HCT116 (cell line): ENCODE results near the gene GRK2. TPM values are rescaled to one million over a fixed set of nuclear protein-coding genes. Genes with fewer than 3 reads are reported as not detected.

Experiments
- ATAC-seq: fragments of 200-7000 bp; cut with Tn5 transposase; 2 replicates; pipeline ENCODE4 v1.9.1; 2020; ENCODE audit warnings: mild to moderate bottlenecking, moderate library complexity
- BruUV-seq: library from RNA; stranded (reverse); fragments of 400-500 nt; replicated peaks from 2 replicates; lab custom pipeline; 2021; lab: Mats Ljungman, UMichigan
- CTCF ChIA-PET: fragments of 300-600 bp; sonication (Branson Sonifier 250); formaldehyde crosslinking; loops from one replicate; lab custom pipeline; 2021; ENCODE audit warnings: antibody characterized with exemption; lab: Charles Lee
- POLR2A ChIA-PET: fragments of 300-600, 350-600 bp; sonication (Branson Sonifier 250); formaldehyde crosslinking; loops from one replicate; lab custom pipeline; 2021; ENCODE audit warnings: antibody characterized with exemption; lab: Charles Lee
- RAD21 ChIA-PET, 2 experiments: fragments of 300-600 bp; sonication (Branson Sonifier 250); formaldehyde crosslinking; loops; one replicate each; lab custom pipeline; 2023; ENCODE audit warnings: low total read pairs in 2 of 2; ENCODE audit not compliant: uncharacterized antibody in 2 of 2, unreplicated experiment in 2 of 2, low non-redundant PET in 1 of 2; lab: Charles Lee
- DNase-seq: peaks from one replicate; pipeline ENCODE4 v3.0.0-alpha.2; 2010; ENCODE audit warnings: low read depth, low spot score
- H2AFZ ChIP-seq: fragments of 200-600 bp; shearing (Covaris generic), sonication (generic); 2 replicates; pipeline ENCODE4 v1.6.1; 2017; ENCODE audit warnings: low read depth, mixed run types, mixed read lengths, antibody characterized with exemption, low read length; ENCODE audit not compliant: poor library complexity, severe bottlenecking
- H3K27ac ChIP-seq: 2 replicates; pipeline ENCODE4 v1.5.1; 2012; ENCODE audit warnings: low read depth, low read length
- H3K27me3 ChIP-seq: fragments of 200-600 bp; sonication (generic); 2 replicates; pipeline ENCODE4 v1.6.1; 2016; ENCODE audit warnings: mixed run types, low read length, mixed read lengths; ENCODE audit not compliant: insufficient read depth
- H3K36me3 ChIP-seq, 2 experiments: fragments of 200-500 bp in 1 of 2; fragments of 200-600 bp in 1 of 2; sonication (Bioruptor generic) in 1 of 2; sonication (generic) in 1 of 2; 2 replicates each; pipeline versions ENCODE4 v1.5.1 to v1.6.1; 2014 to 2016; ENCODE audit warnings: low read length in 2 of 2, inconsistent platforms in 1 of 2, mixed read lengths in 1 of 2, mixed run types in 1 of 2; ENCODE audit not compliant: insufficient read depth in 2 of 2, control insufficient read depth in 1 of 2
- H3K4me1 ChIP-seq, 2 experiments: fragments of 200-600 bp in 1 of 2; sonication (generic) in 1 of 2; 2 replicates each; pipeline versions ENCODE4 v1.5.1 to v1.6.1; 2012 to 2017; ENCODE audit warnings: low read length in 2 of 2, inconsistent platforms in 1 of 2, mild to moderate bottlenecking in 1 of 2, mixed read lengths in 1 of 2, mixed run types in 1 of 2, moderate library complexity in 1 of 2; ENCODE audit not compliant: insufficient read depth in 2 of 2, control insufficient read depth in 1 of 2
- H3K4me2 ChIP-seq: fragments of 200-600 bp; sonication (generic); 2 replicates; pipeline ENCODE4 v1.6.1; 2017; ENCODE audit warnings: mixed run types, low read length, mixed read lengths
- H3K4me3 ChIP-seq, 2 experiments: fragments of 200-600 bp in 1 of 2; sonication (generic) in 1 of 2; replicated peaks in 1 of 2; 2 replicates each; pipeline ENCODE4 v1.5.1; 2011 to 2016; ENCODE audit warnings: low read length in 2 of 2, control low read depth in 1 of 2, low read depth in 1 of 2, mild to moderate bottlenecking in 1 of 2, mixed read lengths in 1 of 2, mixed run types in 1 of 2
- H3K79me2 ChIP-seq: fragments of 200-600 bp; sonication (generic); 2 replicates; pipeline ENCODE4 v1.6.1; 2017; ENCODE audit warnings: mild to moderate bottlenecking, mixed run types, low read length, moderate library complexity, mixed read lengths; ENCODE audit not compliant: insufficient read depth
- H3K9ac ChIP-seq: fragments of 200-600 bp; sonication (generic); 2 replicates; pipeline ENCODE4 v1.6.1; 2016; ENCODE audit warnings: low read length, mixed read lengths
- H3K9me2 ChIP-seq: fragments of 200-600 bp; sonication (generic), shearing (Covaris generic); 2 replicates; pipeline ENCODE4 v1.6.1; 2017; ENCODE audit warnings: mixed run types, mild to moderate bottlenecking, moderate library complexity; ENCODE audit not compliant: insufficient read depth
- H3K9me3 ChIP-seq, 2 experiments: fragments of 200-500 bp in 1 of 2; fragments of 200-600 bp in 1 of 2; sonication (Bioruptor generic) in 1 of 2; sonication (generic) in 1 of 2; 2 replicates each; pipeline ENCODE4 v1.6.1; 2014 to 2017; ENCODE audit warnings: low read length in 2 of 2, mixed read lengths in 2 of 2, inconsistent platforms in 1 of 2, low read depth in 1 of 2, mild to moderate bottlenecking in 1 of 2, mixed run types in 1 of 2, moderate library complexity in 1 of 2; ENCODE audit not compliant: control insufficient read depth in 1 of 2, insufficient read depth in 1 of 2
- H4K20me1 ChIP-seq: fragments of 200-600 bp; sonication (generic), shearing (Covaris generic); 2 replicates; pipeline ENCODE4 v1.6.1; 2017; ENCODE audit warnings: mixed run types, mild to moderate bottlenecking, moderate library complexity; ENCODE audit not compliant: insufficient read depth
- CTCF ChIP-seq, 3 experiments: fragments of 200-600 bp in 1 of 3; sonication (generic) in 1 of 3; IDR thresholded peaks in 2 of 3; conservative IDR thresholded peaks in 1 of 3; 2 replicates each; pipeline ENCODE4 v1.5.1; 2012 to 2017; ENCODE audit warnings: low read depth in 2 of 3, low read length in 2 of 3, antibody characterized with exemption in 1 of 3, borderline replicate concordance in 1 of 3, control low read depth in 1 of 3, mild to moderate bottlenecking in 1 of 3, mixed read lengths in 1 of 3, mixed run types in 1 of 3, moderate library complexity in 1 of 3; ENCODE audit not compliant: insufficient read depth in 1 of 3
- EGR1 ChIP-seq: IDR thresholded peaks from 2 replicates; pipeline ENCODE4 v1.6.1; 2012; ENCODE audit warnings: low read depth
- EZH2 ChIP-seq: fragments of 200-600 bp; sonication (generic); IDR thresholded peaks from 2 replicates; pipeline ENCODE4 v1.6.1; 2017; ENCODE audit warnings: antibody characterized with exemption, mixed run types
- EZH2phosphoT487 ChIP-seq: fragments of 200-600 bp; IDR thresholded peaks from 2 replicates; pipeline ENCODE4 v1.6.1; 2018; ENCODE audit warnings: antibody characterized with exemption, borderline replicate concordance
- JUND ChIP-seq: IDR thresholded peaks from 2 replicates; pipeline ENCODE4 v1.6.1; 2012
- POLR2AphosphoS5 ChIP-seq: IDR thresholded peaks from 2 replicates; pipeline ENCODE4 v1.6.1; 2011; ENCODE audit warnings: mild to moderate bottlenecking, low read depth, low read length, moderate library complexity
- REST ChIP-seq: IDR thresholded peaks from 2 replicates; pipeline ENCODE4 v1.6.1; 2012; ENCODE audit warnings: low read depth
- ZNF274 ChIP-seq: fragments of 200-500 bp; sonication (Bioruptor generic); IDR thresholded peaks from 2 replicates; pipeline ENCODE4 v1.6.1; 2014; ENCODE audit warnings: mild to moderate bottlenecking, low read depth, low read length, inconsistent platforms
- intact Hi-C: fragments of 100-400 bp; cut with micrococcal nuclease; formaldehyde crosslinking; loops from 2 replicates; pipeline ENCODE4 v1.10.0; 2022
- total RNA-seq: library from RNA; stranded (reverse); gene quantifications from one replicate; pipeline ENCODE4 v1.2.1, GENCODE V29; 2021; ENCODE audit not compliant: unreplicated experiment

GRK2 gene
- total RNA-seq, 1 experiment from 2014 or later = 83.0 TPM

GRCh38 chr11:67245046-67245445 lies 21.2 kb upstream of the GRK2 start:
- Histone ChIP-seq H3K4me2 (no peak overlapping the region), H3K79me2 (peaks cover 80% of the 10 kb centered on the region), H3K27me3 (no peaks in the 10 kb centered on the region), H3K9me2 (no peaks in the 10 kb centered on the region), H3K4me1 (peaks cover 29 to 39% of the 10 kb centered on the region in 2 experiments), H4K20me1 (no peaks in the 10 kb centered on the region), H3K9ac (no peak overlapping the region), H3K9me3 (no peaks in the 10 kb centered on the region), H3K27ac (no peak overlapping the region), H2AFZ (no peak overlapping the region), H3K4me3 (no peak overlapping the region), H3K36me3 (peaks cover 48 to 70% of the 10 kb centered on the region in 2 experiments)
- RAD21 ChIA-PET = no interaction called here
- DNase-seq = no peak
- no peak for TF ChIP-seq JUND
- TF ChIP-seq POLR2AphosphoS5 = no peak
- TF ChIP-seq CTCF (IDR thresholded peaks at IDR 0.05 in 2 of 3, conservative IDR thresholded peaks at IDR 0.05 in 1 of 3; ENCODE audit: borderline replicate concordance in 1 of 3, insufficient read depth in 1 of 3, low read depth in 2 of 3, low read length in 2 of 3) = no peak
- no peak for TF ChIP-seq EZH2phosphoT487
- no peak for TF ChIP-seq ZNF274
- TF ChIP-seq REST = no peak
- no peak for TF ChIP-seq EZH2
- no peak for TF ChIP-seq EGR1
- no TSS peak for BruUV-seq
- POLR2A ChIA-PET = no interaction called here
- intact Hi-C loops = loop anchor here (10.0 kb wide), 1 partner anchor 190 kb away; the partner anchor contains the start of gene RHOD
- no peak for ATAC-seq
- CTCF ChIA-PET = no interaction called here
